HepG2 (cell line): Measurements from ENCODE around the gene CSNK1D. TPM values are rescaled to one million over a fixed set of nuclear protein-coding genes. Genes with fewer than 3 reads are reported as not detected.
A peak's percentile ranks its signal among the peaks of the same experiment; 100 is the strongest.

Experiments
- ATAC-seq: fragments of 200-7000 bp; cut with Tn5 transposase; 3 replicates; pipeline ENCODE4 v1.9.1; 2020; ENCODE audit warnings: mild to moderate bottlenecking, moderate library complexity
- BruUV-seq: library from RNA; stranded (reverse); fragments of 400-500 nt; replicated peaks from 2 replicates; lab custom pipeline; 2021; lab: Mats Ljungman, UMichigan
- CTCF ChIA-PET: fragments of 300-600 bp; formaldehyde crosslinking; extraction: SDS; loops from one replicate; lab custom pipeline; 2021; ENCODE audit warnings: low total read pairs, inconsistent platforms, low intra/inter-chr PET ratio; lab: Yijun Ruan, JAX
- POLR2A ChIA-PET: fragments of 350-600 bp; sonication (Branson Sonifier 250); formaldehyde crosslinking; loops from one replicate; lab custom pipeline; 2020; ENCODE audit warnings: antibody characterized with exemption, inconsistent platforms; lab: Yijun Ruan, JAX
- DNase-seq: peaks from one replicate; pipeline ENCODE4 v3.0.0-alpha.2; 2015; ENCODE audit warnings: low spot score
- FAIRE-seq: peaks from 3 replicates; lab custom pipeline; 2011; peaks lifted over from hg19 to GRCh38; lab: Jason Lieb, UNC
- H2AFZ ChIP-seq: one replicate; pipeline ENCODE4 v1.6.1; 2011; ENCODE audit warnings: low read length, inconsistent platforms
- H3K27ac ChIP-seq: fragments of 300-600 bp; 3 replicates; pipeline ENCODE4 v1.8.0; 2011; ENCODE audit warnings: mixed run types, mild to moderate bottlenecking, mixed read lengths, low read length, inconsistent platforms; ENCODE audit not compliant: insufficient read depth; ENCODE audit errors: extremely low read length
- H3K27me3 ChIP-seq, 2 experiments: fragments of 200-600 bp in 1 of 2; 2 replicates in 1 of 2; 3 replicates in 1 of 2; pipeline versions ENCODE4 v1.6.0 to v1.8.0; 2011; ENCODE audit warnings: low read length in 2 of 2, mild to moderate bottlenecking in 2 of 2, moderate library complexity in 2 of 2, inconsistent platforms in 1 of 2; ENCODE audit not compliant: insufficient read depth in 2 of 2, control insufficient read depth in 1 of 2
- H3K36me3 ChIP-seq, 2 experiments: fragments of 200-600 bp in 1 of 2; replicated peaks in 1 of 2; 2 replicates in 1 of 2; 3 replicates in 1 of 2; pipeline versions ENCODE4 v1.5.1 to v1.8.0; 2011; ENCODE audit warnings: low read length in 2 of 2, inconsistent platforms in 1 of 2; ENCODE audit not compliant: insufficient read depth in 2 of 2, control insufficient read depth in 1 of 2
- H3K4me1 ChIP-seq: 2 replicates; pipeline ENCODE4 v1.5.1; 2012; ENCODE audit warnings: low read length, inconsistent platforms; ENCODE audit not compliant: insufficient read depth
- H3K4me2 ChIP-seq: 2 replicates; pipeline ENCODE4 v1.6.0; 2011; ENCODE audit warnings: low read depth, low read length, inconsistent platforms
- H3K4me3 ChIP-seq, 3 experiments: fragments of 200-600 bp in 1 of 3; sonication (generic), shearing (Covaris generic) in 1 of 3; replicated peaks in 1 of 3; 2 replicates each; pipeline ENCODE4 v1.5.1; 2011 to 2016; ENCODE audit warnings: low read length in 3 of 3, inconsistent platforms in 2 of 3, low read depth in 2 of 3, mild to moderate bottlenecking in 2 of 3, control low read depth in 1 of 3, mixed read lengths in 1 of 3; ENCODE audit not compliant: insufficient read depth in 1 of 3
- H3K79me2 ChIP-seq: one replicate; pipeline ENCODE4 v1.6.1; 2011; ENCODE audit warnings: low read length, inconsistent platforms; ENCODE audit not compliant: insufficient read depth
- H3K9ac ChIP-seq: 2 replicates; pipeline ENCODE4 v1.6.0; 2011; ENCODE audit warnings: mild to moderate bottlenecking, low read depth, low read length, inconsistent platforms; ENCODE audit not compliant: insufficient read depth
- H3K9me3 ChIP-seq: 2 replicates; pipeline ENCODE4 v1.5.1; 2012; ENCODE audit warnings: mild to moderate bottlenecking, low read length
- H4K20me1 ChIP-seq: 2 replicates; pipeline ENCODE4 v1.6.0; 2011; ENCODE audit warnings: inconsistent platforms, mild to moderate bottlenecking, low read length, moderate library complexity; ENCODE audit not compliant: insufficient read depth
- ATRX ChIP-seq: sonication (generic); formaldehyde crosslinking; IDR thresholded peaks from 2 replicates; pipeline ENCODE4 v1.4.0; 2020; ENCODE audit warnings: missing genetic modification reagents, borderline replicate concordance
- HIC2 ChIP-seq: sonication (generic); formaldehyde crosslinking; IDR thresholded peaks from 2 replicates; pipeline ENCODE4 v1.9.0; 2022; ENCODE audit warnings: low read depth, missing genetic modification reagents
- KMT2A ChIP-seq: sonication (generic); formaldehyde crosslinking; IDR thresholded peaks from 2 replicates; pipeline ENCODE4 v1.4.0; 2020; ENCODE audit warnings: missing genetic modification reagents
- MBD4 ChIP-seq: IDR thresholded peaks from 2 replicates; pipeline ENCODE4 v1.6.1; 2012; ENCODE audit warnings: low read length, inconsistent platforms, borderline replicate concordance
- PRMT3 ChIP-seq: sonication (generic); formaldehyde crosslinking; IDR thresholded peaks from 2 replicates; pipeline ENCODE4 v1.8.1; 2022; ENCODE audit warnings: low read depth, mild to moderate bottlenecking, moderate library complexity, missing genetic modification reagents, borderline replicate concordance
- SNAPC2 ChIP-seq: sonication (generic); formaldehyde crosslinking; IDR thresholded peaks from 2 replicates; pipeline ENCODE4 v1.8.1; 2022; ENCODE audit warnings: mild to moderate bottlenecking, missing genetic modification reagents
- SRSF1 ChIP-seq: fragments of 200-400 bp; formaldehyde crosslinking; optimal IDR thresholded peaks from 2 replicates; pipeline ENCODE3; 2017; ENCODE audit warnings: mild to moderate bottlenecking, low read depth, low read length, moderate library complexity
- ZBTB33 ChIP-seq: sonication (generic); formaldehyde crosslinking; IDR thresholded peaks from 2 replicates; pipeline ENCODE4 v1.4.0; 2020; ENCODE audit warnings: missing genetic modification reagents
- ZNF597 ChIP-seq: sonication (generic); formaldehyde crosslinking; IDR thresholded peaks from 2 replicates; pipeline ENCODE4 v1.5.0; 2020; ENCODE audit warnings: missing genetic modification reagents
- ZNF614 ChIP-seq: IDR thresholded peaks from 2 replicates; pipeline ENCODE4 v1.6.1; 2018; ENCODE audit warnings: missing biosample characterization, missing genetic modification reagents, inconsistent platforms, borderline replicate concordance
- WGBS: methylation state at CpG from one replicate; pipeline ENCODE4 v1.1.6; 2017; ENCODE audit warnings: low lambda C conversion rate; 5-methylcytosine and 5-hydroxymethylcytosine counted together
- in situ Hi-C: cut with HindIII; loops from 2 replicates; pipeline ENCODE4 v1.10.0; 2017; ENCODE audit warnings: low pct_unique_long_range_greater_than_20kb; ENCODE audit not compliant: extremely low pct_ligation_motif_present
- intact Hi-C: fragments of 100-400 bp; cut with micrococcal nuclease; formaldehyde crosslinking; loops from one replicate; pipeline ENCODE4 v1.10.0; 2022; ENCODE audit not compliant: unreplicated experiment
- polyA plus RNA-seq, 8 experiments: library from polyadenylated mRNA; depleted of rRNA in 3 of 8; stranded (reverse) in 7 of 8; unstranded in 1 of 8; fragments of >200 nt; fragmentation: Illumina TruSeq in 4 of 8; extraction: Trizol in 4 of 8; gene quantifications; 2 replicates each; pipeline versions ENCODE4 v1.2.1 to v1.2.3, GENCODE V29; 2011 to 2016; ENCODE audit warnings: low read depth in 4 of 8, missing spikeins in 1 of 8, mixed read lengths in 1 of 8; ENCODE audit not compliant: insufficient read depth in 1 of 8
- total RNA-seq, 5 experiments: library from RNA; depleted of rRNA; stranded (reverse); fragments of >200 nt; fragmentation: Illumina TruSeq; extraction: Trizol; gene quantifications; 2 replicates each; pipeline ENCODE4 v1.2.3, GENCODE V29; 2016; ENCODE audit warnings: low read depth in 1 of 5
- TF ChIP-seq, protein P1 (sequence below): sonication (generic); formaldehyde crosslinking; IDR thresholded peaks from 2 replicates; pipeline ENCODE4 v1.4.0; 2020; ENCODE audit warnings: missing genetic modification reagents
- TF ChIP-seq, protein P2 (sequence below): sonication (generic); formaldehyde crosslinking; IDR thresholded peaks from 2 replicates; pipeline ENCODE4 v1.5.1; 2020; ENCODE audit warnings: missing genetic modification reagents, mild to moderate bottlenecking, borderline replicate concordance

CSNK1D gene
- total and polyA plus RNA-seq, 2 of the 13 experiments (the other 11 are each of a cell fraction or from before 2014, with no cell fraction given): 31.5 to 128 TPM

GRCh38 chr17:82267575-82268379 is 5.7 kb downstream of the CSNK1D start (continued):
- TF ChIP-seq ZBTB33 (CRISPR knock-in tag): peak; percentile 88
- TF ChIP-seq PRMT3 (CRISPR knock-in tag): no peak; the same call in 1 of the 2 replicates
- TF ChIP-seq MBD4: no peak
- no peak for TF ChIP-seq SRSF1
- TF ChIP-seq, protein P1, sequence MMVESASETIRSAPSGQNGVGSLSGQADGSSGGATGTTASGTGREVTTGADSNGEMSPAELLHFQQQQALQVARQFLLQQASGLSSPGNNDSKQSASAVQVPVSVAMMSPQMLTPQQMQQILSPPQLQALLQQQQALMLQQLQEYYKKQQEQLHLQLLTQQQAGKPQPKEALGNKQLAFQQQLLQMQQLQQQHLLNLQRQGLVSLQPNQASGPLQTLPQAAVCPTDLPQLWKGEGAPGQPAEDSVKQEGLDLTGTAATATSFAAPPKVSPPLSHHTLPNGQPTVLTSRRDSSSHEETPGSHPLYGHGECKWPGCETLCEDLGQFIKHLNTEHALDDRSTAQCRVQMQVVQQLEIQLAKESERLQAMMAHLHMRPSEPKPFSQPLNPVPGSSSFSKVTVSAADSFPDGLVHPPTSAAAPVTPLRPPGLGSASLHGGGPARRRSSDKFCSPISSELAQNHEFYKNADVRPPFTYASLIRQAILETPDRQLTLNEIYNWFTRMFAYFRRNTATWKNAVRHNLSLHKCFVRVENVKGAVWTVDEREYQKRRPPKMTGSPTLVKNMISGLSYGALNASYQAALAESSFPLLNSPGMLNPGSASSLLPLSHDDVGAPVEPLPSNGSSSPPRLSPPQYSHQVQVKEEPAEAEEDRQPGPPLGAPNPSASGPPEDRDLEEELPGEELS (CRISPR knock-in tag): peak; percentile 92
- TF ChIP-seq ZNF614 (CRISPR knock-in tag): peak; percentile 98
- TF ChIP-seq, all 625 proteins: peak for 373

GRCh38 chr17:82266142-82266541 is 7.4 kb downstream of the CSNK1D start:
- 97% methylated on average over 10 of the region's 10 CpGs for WGBS
- FAIRE-seq: no peak
- POLR2A ChIA-PET: interaction anchor here (8.0 to 10.6 kb wide), 2 partner anchors 24 to 26 kb away, joined by 65 to 119 read pairs; no protein-coding TSS in a partner anchor
- H2AFZ ChIP-seq: no peak overlapping the region
- peaks cover 29 to 65% of the 10 kb centered on the region in 2 experiments for H3K36me3 ChIP-seq
- no peaks in the 10 kb centered on the region for H3K27me3 ChIP-seq
- no peak overlapping the region for H3K4me3 ChIP-seq
- BruUV-seq: no TSS peak
- no peak overlapping the region for H3K9ac ChIP-seq
- in situ Hi-C loops: no loop called here
- DNase-seq: no peak
- peaks cover 66% of the 10 kb centered on the region for H4K20me1 ChIP-seq
- no peak for ATAC-seq
- intact Hi-C loops: loop anchor here (2.0 kb wide), 1 partner anchor 27 kb away; no protein-coding TSS in a partner anchor
- no peak overlapping the region; the same call in 1 of the 2 replicates for H3K4me2 ChIP-seq
- CTCF ChIA-PET: no interaction called here
- H3K27ac ChIP-seq: peak overlapping the region; percentile 3
- peaks cover 87% of the 10 kb centered on the region for H3K79me2 ChIP-seq
- H3K4me1 ChIP-seq: peaks cover 55% of the 10 kb centered on the region
- no peaks in the 10 kb centered on the region for H3K9me3 ChIP-seq
- no peak for TF ChIP-seq ATRX (CRISPR knock-in tag)
- TF ChIP-seq KMT2A: no peak
- no peak for TF ChIP-seq SNAPC2 (CRISPR knock-in tag)
- no peak for TF ChIP-seq ZNF597 (CRISPR knock-in tag)
- TF ChIP-seq, protein P2, sequence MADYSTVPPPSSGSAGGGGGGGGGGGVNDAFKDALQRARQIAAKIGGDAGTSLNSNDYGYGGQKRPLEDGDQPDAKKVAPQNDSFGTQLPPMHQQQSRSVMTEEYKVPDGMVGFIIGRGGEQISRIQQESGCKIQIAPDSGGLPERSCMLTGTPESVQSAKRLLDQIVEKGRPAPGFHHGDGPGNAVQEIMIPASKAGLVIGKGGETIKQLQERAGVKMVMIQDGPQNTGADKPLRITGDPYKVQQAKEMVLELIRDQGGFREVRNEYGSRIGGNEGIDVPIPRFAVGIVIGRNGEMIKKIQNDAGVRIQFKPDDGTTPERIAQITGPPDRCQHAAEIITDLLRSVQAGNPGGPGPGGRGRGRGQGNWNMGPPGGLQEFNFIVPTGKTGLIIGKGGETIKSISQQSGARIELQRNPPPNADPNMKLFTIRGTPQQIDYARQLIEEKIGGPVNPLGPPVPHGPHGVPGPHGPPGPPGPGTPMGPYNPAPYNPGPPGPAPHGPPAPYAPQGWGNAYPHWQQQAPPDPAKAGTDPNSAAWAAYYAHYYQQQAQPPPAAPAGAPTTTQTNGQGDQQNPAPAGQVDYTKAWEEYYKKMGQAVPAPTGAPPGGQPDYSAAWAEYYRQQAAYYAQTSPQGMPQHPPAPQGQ (CRISPR knock-in tag): no peak
- TF ChIP-seq HIC2 (CRISPR knock-in tag): no peak
